DND-41 (cell line): ENCODE results near the gene GPHN.

ENCODE experiments used
- CTCF ChIP-seq: IDR thresholded peaks from 2 replicates; pipeline ENCODE4 v1.5.1; 2012; ENCODE audit warnings: borderline replicate concordance, low read length, moderate library complexity, mild to moderate bottlenecking; ENCODE audit not compliant: poor library complexity, severe bottlenecking; ENCODE audit errors: extremely low read depth
- EZH2 ChIP-seq: IDR thresholded peaks from 3 replicates; pipeline ENCODE4 v1.6.1; 2012; ENCODE audit warnings: borderline replicate concordance, low read depth, mild to moderate bottlenecking, moderate library complexity, low read length, inconsistent platforms; ENCODE audit not compliant: severe bottlenecking

DNA sequence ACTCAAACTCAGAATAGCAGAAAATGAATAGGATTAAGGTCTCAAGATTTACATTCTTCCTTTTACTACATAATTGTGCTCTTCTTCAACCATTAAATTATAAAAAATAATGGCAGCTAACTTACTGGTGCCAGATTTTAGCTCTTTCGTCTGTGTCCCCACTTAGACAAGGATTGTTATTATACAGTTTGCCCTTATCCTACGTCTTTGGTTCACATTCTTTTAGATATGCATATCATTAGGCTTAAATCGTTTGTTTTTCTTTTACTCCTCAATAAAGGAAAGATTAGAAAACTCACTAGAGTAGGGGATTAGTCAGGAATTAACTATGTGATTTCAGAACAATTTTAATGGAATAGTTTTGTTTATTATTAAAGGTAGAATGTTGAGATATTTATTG, 551.6 kb downstream of the GPHN start:
- TF ChIP-seq CTCF (no peak), EZH2 (no peak)
